ENCODE measurements around the gene TM7SF3. TPM values are rescaled to one million over a fixed set of nuclear protein-coding genes. Genes with fewer than 3 reads are reported as not detected.

The TM7SF3 gene
- total RNA-seq, 1 experiment from 2014 or later, result 114 TPM

- no peaks in the 10 kb centered on the region for H3F3A ChIP-seq (ENCODE audit: low read length, unreplicated experiment)
- H3K4me3 ChIP-seq (ENCODE audit: low read length), result no peak overlapping the region
- no peak overlapping the region for H3K9ac ChIP-seq (ENCODE audit: low read length)
- H3K9me2 ChIP-seq (replicated peaks; ENCODE audit: low read length), result no peaks in the 10 kb centered on the region
- no peak overlapping the region for H3K27ac ChIP-seq (ENCODE audit: low read length)
- TF ChIP-seq EZH2 (IDR thresholded peaks at IDR 0.05; ENCODE audit: low read length, unreplicated experiment) (no peak), CTCF (conservative IDR thresholded peaks at IDR 0.05; ENCODE audit: low read depth, low read length) (no peak), EZH2phosphoT487 (IDR thresholded peaks at IDR 0.05; ENCODE audit: borderline replicate concordance, low read length) (no peak)
- ATAC-seq, result no peak
- intact Hi-C loops (cut with micrococcal nuclease), result no loop called here
- ChIA-PET CTCF (no interaction called here), POLR2A (ENCODE audit: unreplicated experiment) (no interaction called here)
- no peak overlapping the region for H2AFZ ChIP-seq (ENCODE audit: low read length)
- no peaks in the 10 kb centered on the region for H3K79me2 ChIP-seq (ENCODE audit: low read length)
- H3K4me1 ChIP-seq (ENCODE audit: insufficient read depth, low read length), result no peaks in the 10 kb centered on the region
- BruUV-seq (replicated peaks), result no TSS peak
- no peaks in the 10 kb centered on the region for H3K27me3 ChIP-seq (ENCODE audit: low read length)
- DNase-seq, result no peak
- no peak overlapping the region for H3K4me2 ChIP-seq (ENCODE audit: low read length)
- no peaks in the 10 kb centered on the region for H3K9me3 ChIP-seq (ENCODE audit: low read length)
- no peaks in the 10 kb centered on the region for H4K20me1 ChIP-seq (ENCODE audit: low read length)
- H3K36me3 ChIP-seq (ENCODE audit: low read depth, low read length), result peaks cover 15% of the 10 kb centered on the region; the same call in 1 of the 2 replicates
Measured at GRCh38 chr12:26997003-26997402, 17.2 kb downstream of the TM7SF3 start.

- no peak overlapping the region for H2AFZ ChIP-seq (ENCODE audit: low read length)
- H3F3A ChIP-seq (ENCODE audit: low read length, unreplicated experiment), result no peaks in the 10 kb centered on the region
- no peaks in the 10 kb centered on the region for H3K4me1 ChIP-seq (ENCODE audit: insufficient read depth, low read length)
- no peaks in the 10 kb centered on the region for H3K9me2 ChIP-seq (replicated peaks; ENCODE audit: low read length)
- intact Hi-C loops (cut with micrococcal nuclease), result no loop called here
- H3K9me3 ChIP-seq (ENCODE audit: low read length), result no peaks in the 10 kb centered on the region
- no peak overlapping the region for H3K9ac ChIP-seq (ENCODE audit: low read length)
- no peaks in the 10 kb centered on the region for H3K27me3 ChIP-seq (ENCODE audit: low read length)
- H3K4me3 ChIP-seq (ENCODE audit: low read length), result no peak overlapping the region
- H3K36me3 ChIP-seq (ENCODE audit: low read depth, low read length), result peaks cover 15% of the 10 kb centered on the region; the same call in 1 of the 2 replicates
- POLR2A ChIA-PET (ENCODE audit: unreplicated experiment), result no interaction called here
- H3K79me2 ChIP-seq (ENCODE audit: low read length), result no peaks in the 10 kb centered on the region
- H3K27ac ChIP-seq (ENCODE audit: low read length), result no peak overlapping the region
- ATAC-seq (no peak), DNase-seq (no peak)
- CTCF ChIA-PET, result no interaction called here
- H3K4me2 ChIP-seq (ENCODE audit: low read length), result no peak overlapping the region
- no TSS peak for BruUV-seq (replicated peaks)
- H4K20me1 ChIP-seq (ENCODE audit: low read length), result no peaks in the 10 kb centered on the region
- TF ChIP-seq CTCF (conservative IDR thresholded peaks at IDR 0.05; ENCODE audit: low read depth, low read length), result no peak
- TF ChIP-seq EZH2phosphoT487 (IDR thresholded peaks at IDR 0.05; ENCODE audit: borderline replicate concordance, low read length), result no peak
- no peak for TF ChIP-seq EZH2 (IDR thresholded peaks at IDR 0.05; ENCODE audit: low read length, unreplicated experiment)
Measured at GRCh38 chr12:26995706-26996105, 18.5 kb downstream of the TM7SF3 start.

- TF ChIP-seq EZH2phosphoT487 (IDR thresholded peaks at IDR 0.05; ENCODE audit: borderline replicate concordance, low read length), result no peak
- TF ChIP-seq EZH2 (IDR thresholded peaks at IDR 0.05; ENCODE audit: low read length, unreplicated experiment), result no peak
- TF ChIP-seq CTCF (conservative IDR thresholded peaks at IDR 0.05; ENCODE audit: low read depth, low read length), result no peak
- no peaks in the 10 kb centered on the region for H3K9me2 ChIP-seq (replicated peaks; ENCODE audit: low read length)
- POLR2A ChIA-PET (ENCODE audit: unreplicated experiment), result no interaction called here
- H3K4me3 ChIP-seq (ENCODE audit: low read length), result no peak overlapping the region
- H3F3A ChIP-seq (ENCODE audit: low read length, unreplicated experiment), result no peaks in the 10 kb centered on the region
- no peaks in the 10 kb centered on the region for H3K79me2 ChIP-seq (ENCODE audit: low read length)
- intact Hi-C loops (cut with micrococcal nuclease), result no loop called here
- CTCF ChIA-PET, result no interaction called here
- no TSS peak for BruUV-seq (replicated peaks)
- H2AFZ ChIP-seq (ENCODE audit: low read length), result no peak overlapping the region
- no peak overlapping the region for H3K4me2 ChIP-seq (ENCODE audit: low read length)
- DNase-seq, result no peak
- H3K36me3 ChIP-seq (ENCODE audit: low read depth, low read length), result peaks cover 15% of the 10 kb centered on the region; the same call in 1 of the 2 replicates
- H3K9ac ChIP-seq (ENCODE audit: low read length), result no peak overlapping the region
- H3K27ac ChIP-seq (ENCODE audit: low read length), result no peak overlapping the region
- H4K20me1 ChIP-seq (ENCODE audit: low read length), result no peaks in the 10 kb centered on the region
- no peaks in the 10 kb centered on the region for H3K27me3 ChIP-seq (ENCODE audit: low read length)
- no peak for ATAC-seq
- H3K4me1 ChIP-seq (ENCODE audit: insufficient read depth, low read length), result no peaks in the 10 kb centered on the region
- no peaks in the 10 kb centered on the region for H3K9me3 ChIP-seq (ENCODE audit: low read length)
Measured at GRCh38 chr12:26994109-26994508, 20.1 kb downstream of the TM7SF3 start.
